ENCODE results near the gene NLGN4X.

Gene NLGN4X

DNA sequence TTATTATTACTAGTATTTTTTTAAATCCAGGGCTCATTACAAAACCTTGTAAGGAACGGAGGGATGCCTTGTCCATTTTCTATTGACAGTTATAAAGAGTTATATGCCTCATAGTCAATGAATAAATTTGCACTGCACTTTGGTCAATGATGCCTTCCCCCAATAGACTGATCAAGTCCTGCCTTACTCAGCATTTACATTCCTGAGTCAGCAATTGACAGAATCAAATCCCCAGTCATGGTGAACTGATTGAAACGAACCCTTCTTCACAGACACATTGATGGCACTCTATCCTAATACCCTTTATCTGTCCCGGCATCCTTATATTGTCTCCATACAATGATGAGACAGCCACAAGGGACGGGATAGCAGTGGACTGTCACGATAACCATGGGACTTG, 213.2 kb downstream of the NLGN4X start:
- no peaks in the 10 kb centered on the region for H3K36me3 ChIP-seq (ENCODE audit: control insufficient read depth, insufficient read depth, low read length)
- H3K4me3 ChIP-seq (ENCODE audit: low read depth, low read length): no peak overlapping the region
- peaks cover 6% of the 10 kb centered on the region for H3K4me1 ChIP-seq (ENCODE audit: control insufficient read depth, insufficient read depth, low read length)
- no peaks in the 10 kb centered on the region for H3K9me3 ChIP-seq (ENCODE audit: control insufficient read depth, insufficient read depth, low read length)
- no peaks in the 10 kb centered on the region for H3K27me3 ChIP-seq (ENCODE audit: control insufficient read depth, insufficient read depth, low read length)
- no peak overlapping the region for H3K27ac ChIP-seq (ENCODE audit: low read depth, low read length)
- no peak overlapping the region for H3K9ac ChIP-seq (ENCODE audit: low read depth, low read length)

DNA sequence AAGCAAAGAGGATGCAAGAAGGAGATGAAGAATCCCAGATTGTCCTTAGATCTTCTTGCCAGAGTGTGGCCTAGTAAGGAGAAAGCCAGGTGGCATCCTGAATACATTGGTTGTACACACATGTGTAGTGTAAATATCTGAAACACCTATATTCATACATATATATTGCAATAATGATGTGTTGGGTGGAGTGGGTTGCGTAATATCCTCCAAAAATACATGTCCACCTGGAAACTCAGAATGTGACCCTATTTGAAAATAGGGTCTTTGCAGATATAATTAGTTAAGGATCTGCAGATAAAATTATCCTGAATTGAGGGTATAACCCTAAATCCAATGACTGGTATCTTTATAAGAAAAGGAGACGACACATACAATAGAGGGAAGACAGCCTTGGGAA, 216.3 kb downstream of the NLGN4X start:
- Histone ChIP-seq H3K4me3 (ENCODE audit: low read depth, low read length) (no peak overlapping the region), H3K4me1 (ENCODE audit: control insufficient read depth, insufficient read depth, low read length) (peaks cover 7% of the 10 kb centered on the region), H3K9ac (ENCODE audit: low read depth, low read length) (no peak overlapping the region), H3K27ac (ENCODE audit: low read depth, low read length) (no peak overlapping the region), H3K9me3 (ENCODE audit: control insufficient read depth, insufficient read depth, low read length) (no peaks in the 10 kb centered on the region), H3K36me3 (ENCODE audit: control insufficient read depth, insufficient read depth, low read length) (no peaks in the 10 kb centered on the region), H3K27me3 (ENCODE audit: control insufficient read depth, insufficient read depth, low read length) (no peaks in the 10 kb centered on the region)

DNA sequence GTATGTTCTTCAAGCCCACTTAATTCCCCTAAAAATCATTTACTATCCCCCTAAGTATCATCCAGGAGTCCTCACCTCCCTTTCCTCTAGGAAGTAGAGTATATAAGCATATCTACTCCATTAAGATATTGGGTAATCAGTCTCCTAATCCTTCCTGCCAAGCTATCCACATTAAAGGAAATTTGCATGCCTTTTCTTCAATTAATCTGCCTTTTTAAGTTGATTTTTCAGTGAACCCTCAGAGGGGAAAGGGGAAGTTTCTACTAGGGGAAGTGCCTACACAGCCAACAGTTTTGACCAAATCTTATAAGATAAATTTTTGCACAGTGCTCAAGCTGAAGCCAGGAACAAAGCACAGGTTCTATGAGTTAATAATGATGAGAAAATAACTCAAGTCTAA, 222.8 kb downstream of the NLGN4X start:
- Histone ChIP-seq H3K4me1 (ENCODE audit: control insufficient read depth, insufficient read depth, low read length) (peaks cover 44% of the 10 kb centered on the region), H3K4me3 (ENCODE audit: low read depth, low read length) (no peak overlapping the region), H3K9ac (ENCODE audit: low read depth, low read length) (no peak overlapping the region), H3K27me3 (ENCODE audit: control insufficient read depth, insufficient read depth, low read length) (no peaks in the 10 kb centered on the region), H3K9me3 (ENCODE audit: control insufficient read depth, insufficient read depth, low read length) (no peaks in the 10 kb centered on the region), H3K27ac (ENCODE audit: low read depth, low read length) (no peak overlapping the region), H3K36me3 (ENCODE audit: control insufficient read depth, insufficient read depth, low read length) (0 out of 2 replicates have a peak, but pooled peaks cover 2% of the 10 kb centered on the region)

DNA sequence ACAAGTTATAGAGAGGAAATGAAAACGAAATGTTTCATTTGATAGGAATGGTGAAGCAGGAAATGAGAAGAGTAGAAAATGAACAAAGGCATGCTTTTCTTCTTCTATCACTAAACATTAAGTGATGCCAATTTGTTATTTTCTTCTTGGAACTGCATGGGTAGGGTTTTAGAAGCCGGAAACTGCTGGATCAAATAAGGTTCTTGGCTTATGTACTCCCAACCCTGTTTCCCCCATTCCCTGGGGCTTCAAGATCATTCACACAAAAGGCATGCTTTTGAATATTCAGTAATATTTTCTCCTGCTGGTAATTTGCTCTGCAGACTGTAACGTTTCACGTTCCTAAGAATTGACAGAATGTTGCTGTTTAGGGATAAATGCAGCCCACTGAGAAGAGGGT, 224.1 kb downstream of the NLGN4X start:
- H3K9ac ChIP-seq (ENCODE audit: low read depth, low read length): no peak overlapping the region
- no peaks in the 10 kb centered on the region for H3K27me3 ChIP-seq (ENCODE audit: control insufficient read depth, insufficient read depth, low read length)
- H3K9me3 ChIP-seq (ENCODE audit: control insufficient read depth, insufficient read depth, low read length): no peaks in the 10 kb centered on the region
- peaks cover 4% of the 10 kb centered on the region; the same call in 1 of the 2 replicates for H3K36me3 ChIP-seq (ENCODE audit: control insufficient read depth, insufficient read depth, low read length)
- H3K4me3 ChIP-seq (ENCODE audit: low read depth, low read length): no peak overlapping the region
- H3K4me1 ChIP-seq (ENCODE audit: control insufficient read depth, insufficient read depth, low read length): peaks cover 40% of the 10 kb centered on the region
- no peak overlapping the region for H3K27ac ChIP-seq (ENCODE audit: low read depth, low read length)

DNA sequence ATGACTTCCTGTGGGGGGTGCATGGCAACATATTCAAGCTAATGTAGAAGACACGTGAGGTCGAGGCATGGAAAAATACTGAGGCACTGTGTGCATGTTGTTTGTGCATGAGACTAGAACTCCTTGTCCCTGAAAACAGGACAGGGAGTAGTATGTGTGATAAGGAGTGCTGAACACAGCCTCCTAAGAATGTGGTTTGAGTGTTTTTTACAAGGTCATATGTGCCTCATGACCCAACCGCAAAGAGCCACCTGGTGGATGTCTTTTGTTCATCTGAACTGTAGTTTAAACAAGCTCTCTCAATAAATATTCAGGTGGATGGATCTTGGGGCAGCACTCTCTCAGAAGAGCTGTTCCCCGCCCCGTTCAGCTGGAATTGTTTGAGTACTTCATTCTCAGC, 226.6 kb downstream of the NLGN4X start:
- Histone ChIP-seq H3K27me3 (ENCODE audit: control insufficient read depth, insufficient read depth, low read length) (no peaks in the 10 kb centered on the region), H3K9ac (ENCODE audit: low read depth, low read length) (no peak overlapping the region), H3K4me1 (ENCODE audit: control insufficient read depth, insufficient read depth, low read length) (peaks cover 40% of the 10 kb centered on the region), H3K9me3 (ENCODE audit: control insufficient read depth, insufficient read depth, low read length) (no peaks in the 10 kb centered on the region), H3K4me3 (ENCODE audit: low read depth, low read length) (no peak overlapping the region), H3K36me3 (ENCODE audit: control insufficient read depth, insufficient read depth, low read length) (peaks cover 4% of the 10 kb centered on the region; the same call in 1 of the 2 replicates), H3K27ac (ENCODE audit: low read depth, low read length) (no peak overlapping the region)

DNA sequence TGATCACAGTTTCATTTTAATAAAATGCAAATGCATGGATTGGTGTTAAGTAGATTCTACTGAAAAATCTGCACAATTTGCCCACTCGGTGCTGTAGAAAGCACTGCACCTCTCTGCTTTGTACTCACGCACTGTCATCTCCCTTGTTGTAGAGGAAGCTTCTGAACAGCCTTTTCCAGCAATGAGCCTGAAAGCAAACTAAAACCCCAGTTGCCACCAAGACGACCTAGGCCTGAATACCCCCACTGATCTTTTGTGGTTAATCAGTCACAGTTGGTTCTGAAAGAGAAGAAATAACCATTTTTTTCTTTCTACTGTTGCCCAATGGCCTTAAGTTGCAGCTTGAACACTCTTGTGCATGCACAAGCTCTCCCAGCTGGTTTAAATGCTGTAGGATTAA, 229.8 kb downstream of the NLGN4X start:
- Histone ChIP-seq H3K27me3 (ENCODE audit: control insufficient read depth, insufficient read depth, low read length) (no peaks in the 10 kb centered on the region), H3K27ac (ENCODE audit: low read depth, low read length) (no peak overlapping the region), H3K9ac (ENCODE audit: low read depth, low read length) (no peak overlapping the region), H3K4me1 (ENCODE audit: control insufficient read depth, insufficient read depth, low read length) (peaks cover 20% of the 10 kb centered on the region), H3K36me3 (ENCODE audit: control insufficient read depth, insufficient read depth, low read length) (peaks cover 4% of the 10 kb centered on the region; the same call in 1 of the 2 replicates), H3K4me3 (ENCODE audit: low read depth, low read length) (no peak overlapping the region), H3K9me3 (ENCODE audit: control insufficient read depth, insufficient read depth, low read length) (no peaks in the 10 kb centered on the region)

DNA sequence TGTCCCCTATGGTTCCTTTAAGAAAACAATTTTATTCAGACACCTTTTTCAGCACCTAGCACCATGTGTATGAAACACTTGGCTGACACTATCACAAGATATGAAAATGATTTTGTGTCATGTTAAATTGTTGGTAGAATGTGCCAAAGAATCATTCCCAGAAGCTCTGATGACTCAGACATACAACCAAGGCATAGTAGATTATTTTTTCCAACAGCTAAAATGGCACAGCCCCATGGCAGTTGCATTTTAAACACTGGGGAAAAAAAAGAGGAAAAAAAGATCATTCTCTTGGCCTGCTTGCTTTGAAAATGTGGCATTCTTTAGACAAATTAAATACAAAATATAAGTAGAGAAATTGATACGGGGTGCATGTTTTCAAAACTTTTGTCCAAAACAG, 230.2 kb downstream of the NLGN4X start:
- Histone ChIP-seq H3K9ac (ENCODE audit: low read depth, low read length) (no peak overlapping the region), H3K27me3 (ENCODE audit: control insufficient read depth, insufficient read depth, low read length) (no peaks in the 10 kb centered on the region), H3K36me3 (ENCODE audit: control insufficient read depth, insufficient read depth, low read length) (peaks cover 4% of the 10 kb centered on the region; the same call in 1 of the 2 replicates), H3K4me3 (ENCODE audit: low read depth, low read length) (no peak overlapping the region), H3K27ac (ENCODE audit: low read depth, low read length) (no peak overlapping the region), H3K4me1 (ENCODE audit: control insufficient read depth, insufficient read depth, low read length) (peaks cover 16% of the 10 kb centered on the region), H3K9me3 (ENCODE audit: control insufficient read depth, insufficient read depth, low read length) (no peaks in the 10 kb centered on the region)

DNA sequence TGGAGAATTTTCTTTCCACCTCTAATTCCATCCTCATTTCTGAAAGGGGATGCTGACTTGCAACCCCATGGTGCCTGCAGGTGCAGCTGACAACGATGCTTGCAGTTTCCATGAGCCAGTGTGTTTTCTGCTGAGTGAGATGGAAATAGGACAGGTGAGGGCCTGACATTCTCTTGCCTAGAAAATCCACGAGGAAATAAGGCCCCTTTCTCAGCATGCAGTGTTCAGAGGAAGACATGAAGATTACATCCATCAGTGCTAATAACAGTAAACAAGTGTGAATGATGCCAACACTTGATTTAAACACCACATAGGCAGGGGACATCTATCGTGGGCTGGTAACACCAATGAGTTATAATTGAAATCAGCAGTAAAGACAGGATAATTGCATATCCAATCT, 237.3 kb downstream of the NLGN4X start:
- Histone ChIP-seq H3K36me3 (ENCODE audit: control insufficient read depth, insufficient read depth, low read length) (no peaks in the 10 kb centered on the region), H3K9ac (ENCODE audit: low read depth, low read length) (no peak overlapping the region), H3K27me3 (ENCODE audit: control insufficient read depth, insufficient read depth, low read length) (no peaks in the 10 kb centered on the region), H3K4me1 (ENCODE audit: control insufficient read depth, insufficient read depth, low read length) (no peaks in the 10 kb centered on the region; the same call in 1 of the 2 replicates), H3K27ac (ENCODE audit: low read depth, low read length) (no peak overlapping the region), H3K9me3 (ENCODE audit: control insufficient read depth, insufficient read depth, low read length) (no peaks in the 10 kb centered on the region), H3K4me3 (ENCODE audit: low read depth, low read length) (no peak overlapping the region)

DNA sequence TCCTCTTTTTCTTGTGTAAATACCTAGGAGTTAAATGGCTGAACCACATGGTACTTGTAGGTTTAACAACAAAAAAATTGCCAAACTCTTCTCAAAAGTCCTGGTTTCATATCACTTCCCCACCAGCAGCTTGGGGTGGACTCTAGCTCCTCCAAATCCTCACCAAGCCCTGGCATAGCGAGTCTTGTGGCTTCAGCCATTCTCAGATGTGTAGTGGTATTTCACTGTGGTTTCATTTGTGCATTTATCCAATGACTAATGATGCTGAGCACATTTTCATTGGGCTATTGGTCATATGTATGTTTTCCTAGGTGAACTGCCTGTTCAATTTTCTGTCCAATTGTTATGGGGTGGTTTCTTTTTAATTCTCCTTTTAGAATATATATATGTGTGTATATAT, 249.3 kb downstream of the NLGN4X start:
- no peak overlapping the region for H3K4me3 ChIP-seq (ENCODE audit: low read depth, low read length)
- no peaks in the 10 kb centered on the region for H3K27me3 ChIP-seq (ENCODE audit: control insufficient read depth, insufficient read depth, low read length)
- 0 out of 2 replicates have a peak, but pooled peaks cover 3% of the 10 kb centered on the region for H3K36me3 ChIP-seq (ENCODE audit: control insufficient read depth, insufficient read depth, low read length)
- no peak overlapping the region for H3K9ac ChIP-seq (ENCODE audit: low read depth, low read length)
- H3K27ac ChIP-seq (ENCODE audit: low read depth, low read length): no peak overlapping the region
- H3K9me3 ChIP-seq (ENCODE audit: control insufficient read depth, insufficient read depth, low read length): no peaks in the 10 kb centered on the region
- no peaks in the 10 kb centered on the region for H3K4me1 ChIP-seq (ENCODE audit: control insufficient read depth, insufficient read depth, low read length)

DNA sequence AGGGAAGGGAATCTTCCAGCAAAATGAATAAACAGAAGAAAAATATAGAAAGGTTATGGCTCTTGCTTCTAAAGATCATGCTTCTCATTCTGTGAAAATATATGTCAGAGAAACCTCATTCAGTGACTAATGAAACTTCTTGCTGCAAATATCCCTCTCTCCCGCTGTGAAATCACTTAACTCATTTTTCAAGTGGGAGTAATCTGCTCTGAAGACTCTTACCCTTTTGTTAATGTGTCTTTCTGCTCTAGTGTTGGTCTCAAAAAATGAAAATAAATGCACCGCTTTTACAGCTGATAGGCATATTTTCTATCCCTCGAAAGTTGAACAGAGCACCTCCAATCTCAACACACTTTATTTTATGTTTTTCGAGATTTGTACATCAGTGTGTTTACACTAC, 252.3 kb downstream of the NLGN4X start:
- H3K36me3 ChIP-seq (ENCODE audit: control insufficient read depth, insufficient read depth, low read length): 0 out of 2 replicates have a peak, but pooled peaks cover 3% of the 10 kb centered on the region
- no peaks in the 10 kb centered on the region for H3K9me3 ChIP-seq (ENCODE audit: control insufficient read depth, insufficient read depth, low read length)
- peaks cover 5% of the 10 kb centered on the region for H3K4me1 ChIP-seq (ENCODE audit: control insufficient read depth, insufficient read depth, low read length)
- H3K4me3 ChIP-seq (ENCODE audit: low read depth, low read length): no peak overlapping the region
- no peak overlapping the region for H3K9ac ChIP-seq (ENCODE audit: low read depth, low read length)
- H3K27me3 ChIP-seq (ENCODE audit: control insufficient read depth, insufficient read depth, low read length): no peaks in the 10 kb centered on the region
- H3K27ac ChIP-seq (ENCODE audit: low read depth, low read length): no peak overlapping the region

DNA sequence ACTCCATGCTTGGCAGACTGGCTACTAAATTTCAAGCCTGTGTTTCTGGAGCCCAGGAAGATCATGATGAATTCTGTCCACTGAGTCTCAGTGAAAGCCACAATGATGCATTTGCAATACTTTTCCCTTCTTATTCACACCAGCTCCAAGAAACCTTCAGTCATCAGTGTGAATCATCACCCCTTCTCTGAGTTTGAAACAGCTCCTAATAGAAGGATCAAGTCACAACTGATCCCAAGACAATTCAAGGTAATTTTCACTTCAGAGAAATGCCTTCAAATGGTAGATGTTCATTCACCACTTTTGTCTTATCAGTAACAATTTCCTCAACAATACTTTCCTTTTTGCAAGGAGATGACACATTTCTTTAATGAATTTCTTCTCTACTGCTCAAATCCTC, 257.4 kb downstream of the NLGN4X start:
- Histone ChIP-seq H3K4me3 (ENCODE audit: low read depth, low read length) (no peak overlapping the region), H3K4me1 (ENCODE audit: control insufficient read depth, insufficient read depth, low read length) (peaks cover 5% of the 10 kb centered on the region), H3K27ac (ENCODE audit: low read depth, low read length) (no peak overlapping the region), H3K36me3 (ENCODE audit: control insufficient read depth, insufficient read depth, low read length) (no peaks in the 10 kb centered on the region), H3K9ac (ENCODE audit: low read depth, low read length) (no peak overlapping the region), H3K9me3 (ENCODE audit: control insufficient read depth, insufficient read depth, low read length) (no peaks in the 10 kb centered on the region), H3K27me3 (ENCODE audit: control insufficient read depth, insufficient read depth, low read length) (no peaks in the 10 kb centered on the region)

DNA sequence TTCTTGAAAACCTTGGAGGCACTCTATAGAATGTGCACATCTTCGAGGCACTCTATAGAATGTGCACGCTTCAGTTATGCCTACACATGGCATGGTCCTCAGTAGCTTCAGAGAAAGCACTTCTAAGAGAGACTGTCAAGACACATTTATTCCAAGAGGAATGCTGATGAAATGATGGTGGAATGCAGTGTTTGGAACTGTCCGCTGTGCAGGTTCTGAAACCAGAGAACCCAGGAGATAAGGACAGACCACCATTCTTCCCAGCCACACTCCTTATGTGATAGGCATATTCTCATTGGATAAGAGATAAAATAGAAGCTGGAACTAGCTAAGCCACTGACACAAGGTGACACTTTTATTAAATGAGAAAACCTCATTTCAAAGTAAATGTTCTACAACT, 263.3 kb downstream of the NLGN4X start:
- no peaks in the 10 kb centered on the region for H3K36me3 ChIP-seq (ENCODE audit: control insufficient read depth, insufficient read depth, low read length)
- H3K27ac ChIP-seq (ENCODE audit: low read depth, low read length): no peak overlapping the region
- no peaks in the 10 kb centered on the region for H3K9me3 ChIP-seq (ENCODE audit: control insufficient read depth, insufficient read depth, low read length)
- no peak overlapping the region for H3K9ac ChIP-seq (ENCODE audit: low read depth, low read length)
- no peaks in the 10 kb centered on the region for H3K27me3 ChIP-seq (ENCODE audit: control insufficient read depth, insufficient read depth, low read length)
- H3K4me1 ChIP-seq (ENCODE audit: control insufficient read depth, insufficient read depth, low read length): no peaks in the 10 kb centered on the region
- H3K4me3 ChIP-seq (ENCODE audit: low read depth, low read length): no peak overlapping the region

Data from HUES48 (cell line).